Upper lobe of left lung (tissue), 6 donors: ENCODE data around the gene KLHL26. TPM values are rescaled to one million over a fixed set of nuclear protein-coding genes. Genes with fewer than 3 reads are reported as not detected.
"Not testable (repeated sequence)": the region's sequence is repeated elsewhere in the genome, so short reads cannot be mapped to it uniquely, and the experiment has no call there.

Experiments used
- ATAC-seq, 2 donors: fragments of 200-7000 bp; cut with Tn5 transposase; one replicate each; pipeline ENCODE4 v1.9.1; 2022; ENCODE audit warnings: mild to moderate bottlenecking in 2 of 2, moderate library complexity in 2 of 2; ENCODE audit not compliant: low FRiP score in 2 of 2
- DNase-seq, 2 donors: peaks; one replicate each; pipeline ENCODE4 v3.0.0-alpha.2; 2019 to 2020
- H3K27ac ChIP-seq, 4 donors: fragments of 200-600 bp; sonication (generic); one replicate each; pipeline ENCODE4 v1.5.1; 2016 to 2019
- H3K27me3 ChIP-seq, 4 donors: fragments of 200-600 bp; sonication (generic); one replicate each; pipeline ENCODE4 v1.5.1; 2017 to 2019
- H3K36me3 ChIP-seq, 4 donors: fragments of 200-600 bp; sonication (generic); one replicate each; pipeline ENCODE4 v1.5.1; 2016 to 2019
- H3K4me1 ChIP-seq, 4 donors: fragments of 200-600 bp; sonication (generic); one replicate each; pipeline ENCODE4 v1.5.1; 2018 to 2019
- H3K4me3 ChIP-seq, 4 donors: fragments of 200-600 bp; sonication (generic); one replicate each; pipeline ENCODE4 v1.5.1; 2017 to 2019; ENCODE audit warnings: mild to moderate bottlenecking in 2 of 4, moderate library complexity in 1 of 4
- H3K9me3 ChIP-seq, 4 donors: fragments of 200-600 bp; sonication (generic); one replicate each; pipeline ENCODE4 v1.5.1; 2018 to 2019
- CTCF ChIP-seq, 6 experiments: fragments of 450-650 bp in 4 of 6; fragments of 200-600 bp in 2 of 6; sonication (generic) in 2 of 6; IDR thresholded peaks; one replicate each; pipeline ENCODE4 v1.5.1; 2016 to 2019; ENCODE audit warnings: antibody characterized with exemption in 6 of 6
- EP300 ChIP-seq, 4 donors: sonication (generic); formaldehyde crosslinking; IDR thresholded peaks; one replicate each; pipeline ENCODE4 v1.5.1; 2017; ENCODE audit warnings: antibody characterized with exemption in 4 of 4, control low read depth in 2 of 4
- POLR2A ChIP-seq, 4 donors: fragments of 450-650 bp; IDR thresholded peaks; one replicate each; pipeline ENCODE4 v1.5.1; 2016 to 2017; ENCODE audit warnings: antibody characterized with exemption in 4 of 4, mild to moderate bottlenecking in 2 of 4
- POLR2AphosphoS5 ChIP-seq, 2 donors: sonication (generic); formaldehyde crosslinking; IDR thresholded peaks; one replicate each; pipeline ENCODE4 v1.5.1; 2017; ENCODE audit warnings: antibody characterized with exemption in 2 of 2
- WGBS, 2 donors: methylation state at CpG; one replicate each; pipeline ENCODE4 v1.1.5; 2017 to 2018; 5-methylcytosine and 5-hydroxymethylcytosine counted together
- total RNA-seq, 6 donors: library from RNA; depleted of rRNA in 4 of 6; stranded (reverse); fragments of >200 nt in 4 of 6; gene quantifications; one replicate each; pipeline versions ENCODE4 v1.1.0 to v1.2.1, GENCODE V29; 2016 to 2021
- donor health status: DM: no; HTN: no; CAD: no; lungs with moderate emphysema.
- donor health status: DM: no; HTN: yes; CAD: no; lungs with severe emphysema.

KLHL26 gene
- total RNA-seq, 6 donors from 2014 or later: 8.1 to 16.1 (median 12.1) TPM

- TF ChIP-seq POLR2AphosphoS5 (IDR thresholded peaks at IDR 0.05) (no peak), EP300 (IDR thresholded peaks at IDR 0.05) (no peak), POLR2A (IDR thresholded peaks at IDR 0.05) (no peak), CTCF (IDR thresholded peaks at IDR 0.05) (no peak)
- Histone ChIP-seq H3K4me3 (no peak overlapping the region), H3K9me3 (no peaks in the 10 kb centered on the region), H3K27me3 (no peaks in the 10 kb centered on the region), H3K4me1 (peaks cover under 1 to 11% (median 6%) of the 10 kb centered on the region in 4 donors), H3K36me3 (peaks cover 9 to 37% (median 20%) of the 10 kb centered on the region in 4 donors), H3K27ac (no peak overlapping the region)
- 72 to 75% methylated on average over 12 to 13 of the region's 13 CpGs for WGBS, 2 donors
- ATAC-seq (peak in 1 of 2 donors; percentile 9), DNase-seq (no peak)
Measured at GRCh38 chr19:18672606-18673337, 35.9 kb downstream of the KLHL26 start.

GRCh38 chr19:18674616-18675015 lies 37.8 kb downstream of the KLHL26 start:
- H3K4me1 ChIP-seq: peaks cover 9 to 24% (median 14%) of the 10 kb centered on the region in 4 donors
- peaks cover 0 to 18% (median 2%) of the 10 kb centered on the region in 4 donors for H3K36me3 ChIP-seq
- H3K27me3 ChIP-seq: no peaks in the 10 kb centered on the region
- no peak overlapping the region for H3K4me3 ChIP-seq
- H3K27ac ChIP-seq: no peak overlapping the region
- 61 to 75% methylated on average over 9 to 11 of the region's 11 CpGs for WGBS, 2 donors
- H3K9me3 ChIP-seq: no peaks in the 10 kb centered on the region
- no peak for DNase-seq
- TF ChIP-seq EP300 (IDR thresholded peaks at IDR 0.05) (no peak), POLR2AphosphoS5 (IDR thresholded peaks at IDR 0.05) (no peak), CTCF (IDR thresholded peaks at IDR 0.05) (no peak), POLR2A (IDR thresholded peaks at IDR 0.05) (no peak)
- ATAC-seq: no peak

- no peak overlapping the region for H3K4me3 ChIP-seq
- H3K27ac ChIP-seq: no peak overlapping the region
- peaks cover 9 to 24% (median 14%) of the 10 kb centered on the region in 4 donors for H3K4me1 ChIP-seq
- WGBS, 2 donors: 51 to 60% methylated on average over 5 of the region's 5 CpGs
- no peaks in the 10 kb centered on the region for H3K27me3 ChIP-seq
- no peak for ATAC-seq
- H3K9me3 ChIP-seq: no peaks in the 10 kb centered on the region
- TF ChIP-seq EP300 (IDR thresholded peaks at IDR 0.05) (no peak), CTCF (IDR thresholded peaks at IDR 0.05) (no peak), POLR2AphosphoS5 (IDR thresholded peaks at IDR 0.05) (no peak), POLR2A (IDR thresholded peaks at IDR 0.05) (no peak)
- no peak for DNase-seq
- peaks cover 0 to 7% (median 1%) of the 10 kb centered on the region in 4 donors for H3K36me3 ChIP-seq
Measured at GRCh38 chr19:18675779-18676178, 39.0 kb downstream of the KLHL26 start.

GRCh38 chr19:18676692-18677091 lies 39.9 kb downstream of the KLHL26 start:
- Histone ChIP-seq H3K27ac (no peak overlapping the region), H3K4me3 (no peak overlapping the region), H3K4me1 (peaks cover 9 to 24% (median 14%) of the 10 kb centered on the region in 4 donors), H3K27me3 (no peaks in the 10 kb centered on the region), H3K9me3 (no peaks in the 10 kb centered on the region), H3K36me3 (no peaks in the 10 kb centered on the region)
- no peak for ATAC-seq
- TF ChIP-seq POLR2AphosphoS5 (IDR thresholded peaks at IDR 0.05) (no peak), EP300 (IDR thresholded peaks at IDR 0.05) (no peak), POLR2A (IDR thresholded peaks at IDR 0.05) (no peak), CTCF (IDR thresholded peaks at IDR 0.05) (no peak)
- DNase-seq: no peak
- WGBS, 2 donors: 76 to 78% methylated on average over 7 of the region's 7 CpGs

- H3K4me1 ChIP-seq: peaks cover 9 to 20% (median 13%) of the 10 kb centered on the region in 4 donors
- H3K4me3 ChIP-seq: no peak overlapping the region
- H3K27me3 ChIP-seq: no peaks in the 10 kb centered on the region
- WGBS, 2 donors: 77 to 78% methylated on average over 12 to 13 of the region's 13 CpGs
- no peaks in the 10 kb centered on the region for H3K9me3 ChIP-seq
- ATAC-seq (no peak), DNase-seq (no peak)
- H3K27ac ChIP-seq: no peak overlapping the region
- TF ChIP-seq POLR2AphosphoS5 (IDR thresholded peaks at IDR 0.05) (no peak), EP300 (IDR thresholded peaks at IDR 0.05) (no peak), POLR2A (IDR thresholded peaks at IDR 0.05) (no peak), CTCF (IDR thresholded peaks at IDR 0.05) (no peak)
- H3K36me3 ChIP-seq: no peaks in the 10 kb centered on the region
Measured at GRCh38 chr19:18677156-18677555, 40.3 kb downstream of the KLHL26 start.

GRCh38 chr19:18680148-18680547 lies 43.3 kb downstream of the KLHL26 start:
- not testable (repeated sequence) for H3K27ac ChIP-seq, ATAC-seq, DNase-seq, H3K4me3 ChIP-seq, H3K27me3 ChIP-seq, H3K36me3 ChIP-seq, H3K9me3 ChIP-seq
- H3K4me1 ChIP-seq: peaks cover 18 to 35% (median 26%) of the 10 kb centered on the region in 4 donors
- WGBS, 2 donors: 95 to 100% methylated on average over 1 of the region's 1 CpG
